Right renal cortex interstitium (tissue), 3 donors: Measurements from ENCODE around the gene SLCO3A1. TPM values are rescaled to one million over a fixed set of nuclear protein-coding genes. Genes with fewer than 3 reads are reported as not detected.

ENCODE experiments used
- DNase-seq, 3 donors: peaks; one replicate each; pipeline ENCODE4 v3.0.0-alpha.2; 2013; ENCODE audit warnings: low read depth in 3 of 3, low spot score in 2 of 3
- polyA plus RNA-seq, 3 donors: library from polyadenylated mRNA; unstranded; fragments of 120-200 nt; gene quantifications; one replicate each; pipeline ENCODE4 v1.2.1, GENCODE V29; 2013; ENCODE audit not compliant: insufficient read length in 3 of 3

Gene SLCO3A1
- polyA plus RNA-seq: 10 to 100 TPM in 2 of 3 donors, 1 to 10 TPM in 1; 9.4 to 16.0 (median 14.7) TPM

DNA sequence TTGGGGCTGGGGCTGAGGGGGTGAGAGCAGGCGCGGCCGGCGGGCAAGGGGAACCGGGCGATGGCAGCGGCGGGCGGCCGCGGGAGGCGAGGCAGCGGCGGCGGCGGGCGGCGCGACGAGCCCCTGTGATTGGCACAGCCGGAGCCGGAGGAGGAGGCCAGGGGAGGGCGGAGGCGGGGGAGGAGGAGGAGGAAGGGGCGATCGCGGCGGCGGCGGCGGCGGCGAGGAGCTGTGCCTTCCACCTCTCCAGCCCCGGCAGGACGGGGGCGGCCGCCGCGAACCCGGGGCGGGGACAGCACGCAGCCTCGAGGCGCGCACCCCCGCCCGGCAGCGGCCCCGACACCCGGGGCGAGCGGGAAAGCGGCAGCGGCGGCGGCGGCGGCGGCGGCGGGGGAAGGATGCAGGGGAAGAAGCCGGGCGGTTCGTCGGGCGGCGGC, at the start of gene SLCO3A1:
Gene SLCO3A1, plus strand, starts transcription at position 198 of the 437 bp plus-strand sequence.
- DNase-seq: no peak

DNA sequence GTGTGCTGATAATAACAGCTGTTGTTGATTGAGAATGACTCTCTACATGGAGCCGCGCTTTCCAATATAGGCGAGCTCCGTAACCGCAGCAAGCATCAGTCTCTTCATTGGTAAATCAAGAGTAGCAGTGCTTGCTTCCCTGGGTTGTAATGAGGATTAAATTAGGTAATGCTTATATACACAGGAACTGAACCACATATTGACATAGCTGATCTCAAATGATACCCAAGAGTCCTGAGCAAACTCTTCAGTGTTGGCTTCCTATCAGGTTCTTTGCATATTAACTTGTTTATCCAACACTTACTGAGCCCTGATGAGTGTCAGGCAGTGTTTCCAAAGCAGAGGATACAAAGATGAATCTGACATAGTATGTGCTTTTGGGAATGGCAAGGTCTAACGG, 46.4 kb upstream of the SLCO3A1 start:
- no peak for DNase-seq

- DNase-seq: no peak
Observed at GRCh38 chr15:91813924-91814323, 39.6 kb upstream of the SLCO3A1 start.

DNA sequence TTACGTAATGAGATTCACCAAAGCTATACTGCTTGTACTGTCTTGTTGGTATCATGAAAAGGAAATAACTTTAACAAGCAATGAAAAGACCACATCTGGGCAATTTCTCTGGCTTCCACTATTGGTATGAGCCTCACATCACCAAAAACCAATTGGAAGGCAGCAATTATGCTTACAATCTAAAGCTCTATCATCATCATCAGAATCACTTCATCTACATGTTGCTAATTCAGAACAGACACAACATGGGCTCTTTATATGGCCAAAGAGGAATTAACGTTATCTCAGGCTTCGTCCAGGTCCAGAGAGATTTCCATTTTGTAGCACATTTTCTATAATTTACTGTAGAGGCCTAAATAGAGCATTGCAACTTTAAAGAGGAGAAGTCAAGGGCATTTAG, 36.6 kb upstream of the SLCO3A1 start:
- no peak for DNase-seq

- DNase-seq: no peak
Observed at GRCh38 chr15:91821458-91821857, 32.0 kb upstream of the SLCO3A1 start.

DNA sequence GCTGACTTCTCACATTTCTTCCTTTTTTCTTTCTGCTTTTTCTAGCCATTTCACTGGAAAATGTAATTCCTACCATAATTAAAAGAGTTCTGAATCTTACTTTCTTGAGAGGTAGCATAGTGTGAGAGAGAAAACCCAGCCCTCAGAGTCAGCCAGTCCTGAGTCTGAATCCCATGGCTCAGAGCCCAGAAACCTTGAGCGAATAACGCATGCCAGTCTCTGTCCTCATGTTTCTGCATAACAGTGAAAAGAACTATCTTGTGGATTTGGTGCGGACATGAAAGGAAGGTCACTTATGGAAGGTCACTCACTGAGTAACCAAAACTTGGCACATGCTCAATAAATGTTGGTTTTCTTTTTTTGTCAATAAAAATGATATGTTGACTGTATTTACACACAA, 29.3 kb upstream of the SLCO3A1 start:
- no peak for DNase-seq

GRCh38 chr15:91826443-91826842, 27.1 kb upstream of the SLCO3A1 start:
- no peak for DNase-seq

GRCh38 chr15:91833056-91833455, 20.5 kb upstream of the SLCO3A1 start:
- no peak for DNase-seq

DNA sequence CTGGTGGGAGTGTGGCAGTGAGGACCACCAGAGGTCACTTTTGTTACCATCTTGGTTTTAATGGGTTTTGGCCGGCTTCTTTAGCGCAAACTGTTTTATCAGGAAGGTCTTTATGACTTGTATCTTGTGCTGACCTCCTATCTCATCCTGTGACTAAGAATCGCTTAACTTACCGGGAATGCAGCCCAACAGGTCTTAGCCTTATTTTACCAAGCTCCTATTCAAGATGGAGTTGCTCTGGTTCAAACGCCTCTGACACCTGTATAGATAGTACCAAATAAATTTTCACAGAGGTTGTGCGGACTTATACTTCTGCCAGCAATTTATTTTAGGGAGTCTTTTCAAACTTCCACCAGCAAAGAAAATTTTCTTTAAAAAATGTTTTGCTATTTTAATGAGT, 13.6 kb upstream of the SLCO3A1 start:
- no peak for DNase-seq

DNA sequence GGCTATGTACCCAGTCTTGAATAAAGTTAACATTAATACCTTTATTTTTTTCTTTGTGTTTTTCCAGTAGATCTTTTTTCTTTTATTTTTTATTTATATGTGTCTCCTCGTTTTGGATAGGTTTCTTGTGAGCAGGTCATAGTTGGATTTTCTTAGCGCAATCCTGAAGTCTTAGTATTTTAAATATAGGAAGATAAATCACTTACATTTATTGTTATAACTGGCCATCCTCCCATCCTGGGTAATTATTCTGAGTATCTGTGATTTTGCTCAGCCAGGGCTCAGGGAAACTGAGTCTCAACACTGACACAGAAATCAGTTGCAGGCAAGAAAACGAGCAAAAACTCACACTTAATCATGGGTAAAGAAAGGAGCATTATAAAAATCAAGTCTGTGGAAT, 11.6 kb upstream of the SLCO3A1 start:
- DNase-seq: no peak

DNA sequence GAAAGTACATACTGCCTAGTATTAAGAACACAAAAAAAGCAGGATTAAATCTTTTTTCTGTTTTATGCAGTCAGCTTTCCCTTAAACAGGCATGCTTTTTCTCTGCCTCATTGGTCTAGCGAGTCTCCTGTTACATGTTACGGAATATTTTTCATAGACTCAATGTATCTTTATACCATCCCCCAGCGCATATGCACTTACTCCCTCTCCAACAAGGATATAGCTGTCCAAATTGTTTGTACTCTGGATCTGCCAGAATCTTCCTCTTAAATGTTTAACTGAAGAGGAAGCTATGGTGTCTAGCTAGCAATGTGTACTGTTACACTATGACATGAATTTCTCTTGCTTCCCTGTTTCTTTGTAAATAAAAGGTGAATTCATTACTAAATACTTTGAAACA, 9.2 kb upstream of the SLCO3A1 start:
- no peak for DNase-seq

DNA sequence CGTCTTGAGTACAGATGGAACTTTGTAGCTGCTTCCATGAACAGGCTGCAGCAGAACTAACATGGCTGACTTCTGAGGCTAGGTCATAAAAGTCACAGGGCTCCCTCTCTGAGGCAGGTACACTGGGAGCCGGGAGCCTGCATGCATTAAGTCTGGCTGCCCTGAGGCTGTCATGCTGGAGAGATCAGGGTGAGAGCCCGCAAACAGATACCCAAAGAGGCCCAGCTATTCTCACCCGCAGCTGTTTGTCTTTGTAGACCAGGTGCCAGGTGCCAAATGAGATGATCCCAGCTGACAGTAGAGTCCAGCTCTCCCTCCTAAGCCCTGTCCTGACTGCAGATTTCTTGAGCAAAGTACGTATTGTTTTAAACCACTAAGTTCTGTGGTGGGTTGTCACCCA, 8.6 kb upstream of the SLCO3A1 start:
- DNase-seq: no peak

- no peak for DNase-seq
Observed at GRCh38 chr15:91845720-91846119, 7.8 kb upstream of the SLCO3A1 start.

GRCh38 chr15:91849180-91849579, 4.3 kb upstream of the SLCO3A1 start:
- DNase-seq: no peak

DNA sequence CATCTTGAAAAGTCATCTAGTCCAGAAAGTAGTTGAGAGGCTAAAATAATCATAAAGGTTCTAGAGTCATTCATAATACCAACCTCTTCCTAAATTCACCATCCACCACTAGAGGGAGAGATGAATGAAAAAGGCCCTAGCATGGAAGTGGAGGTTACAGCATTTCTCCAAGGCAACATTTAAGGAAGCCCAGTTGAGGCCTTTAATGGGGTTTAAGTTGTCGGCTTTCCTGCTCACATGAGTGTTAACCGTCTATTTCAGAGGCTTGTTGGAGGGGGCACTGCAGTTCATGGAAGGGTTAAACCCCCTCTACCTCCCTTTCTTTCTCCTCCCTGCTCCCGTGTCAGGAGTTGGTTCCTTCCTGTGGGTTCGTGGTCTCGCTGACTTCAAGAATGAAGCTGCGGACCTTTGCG, 3.8 kb upstream of the SLCO3A1 start:
- DNase-seq: no peak

GRCh38 chr15:91852741-91853510, 582 bp upstream of the SLCO3A1 start:
- no peak for DNase-seq

DNA sequence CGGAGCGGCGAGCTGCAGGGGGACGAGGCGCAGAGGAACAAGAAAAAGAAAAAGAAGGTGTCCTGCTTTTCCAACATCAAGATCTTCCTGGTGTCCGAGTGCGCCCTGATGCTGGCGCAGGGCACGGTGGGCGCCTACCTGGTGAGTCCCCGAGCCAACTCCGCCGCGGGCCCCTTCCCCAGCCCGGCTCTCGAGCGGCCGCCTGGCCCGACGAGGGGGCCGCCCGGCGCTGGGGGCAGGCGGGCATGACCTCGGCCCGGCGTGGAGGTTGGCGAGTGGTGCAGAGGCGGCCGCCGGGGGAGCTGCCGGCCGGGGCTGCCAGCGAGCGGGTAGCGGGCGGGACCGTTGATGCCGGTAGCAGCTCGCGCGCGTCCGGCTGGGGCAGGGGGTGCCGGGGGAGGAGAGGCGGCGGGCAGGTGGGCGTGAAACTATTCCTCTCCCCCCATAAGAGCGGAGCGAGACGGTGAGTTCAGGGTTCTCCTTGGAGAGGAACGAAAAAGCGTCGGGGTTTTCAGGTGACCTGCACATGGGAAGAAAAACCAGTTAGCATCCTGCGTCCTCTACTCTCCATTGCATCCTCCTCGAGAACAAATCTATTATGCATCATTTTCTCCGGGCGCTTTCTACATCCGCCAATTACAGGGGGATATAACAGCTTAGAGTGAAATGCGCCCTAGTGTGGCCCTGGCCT, 585 bp downstream of the SLCO3A1 start:
- DNase-seq: no peak

DNA sequence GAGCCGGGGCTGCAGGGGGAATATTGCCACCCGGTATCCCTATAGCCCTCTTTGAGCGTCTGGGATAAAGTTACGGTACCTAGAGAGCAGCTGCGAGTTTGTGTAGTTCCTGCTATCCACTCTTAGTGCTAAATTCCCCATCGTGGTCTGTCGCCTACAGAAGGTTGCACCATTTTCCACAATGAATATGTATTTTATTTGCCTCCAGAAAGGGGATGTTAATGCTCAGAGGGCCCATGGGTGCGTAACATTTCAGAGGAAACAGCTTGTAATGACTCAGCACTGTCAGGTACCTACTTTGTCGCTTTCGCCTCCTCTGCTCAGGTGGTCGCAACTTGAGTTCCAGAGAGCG, 1.1 kb downstream of the SLCO3A1 start:
- DNase-seq: no peak

DNA sequence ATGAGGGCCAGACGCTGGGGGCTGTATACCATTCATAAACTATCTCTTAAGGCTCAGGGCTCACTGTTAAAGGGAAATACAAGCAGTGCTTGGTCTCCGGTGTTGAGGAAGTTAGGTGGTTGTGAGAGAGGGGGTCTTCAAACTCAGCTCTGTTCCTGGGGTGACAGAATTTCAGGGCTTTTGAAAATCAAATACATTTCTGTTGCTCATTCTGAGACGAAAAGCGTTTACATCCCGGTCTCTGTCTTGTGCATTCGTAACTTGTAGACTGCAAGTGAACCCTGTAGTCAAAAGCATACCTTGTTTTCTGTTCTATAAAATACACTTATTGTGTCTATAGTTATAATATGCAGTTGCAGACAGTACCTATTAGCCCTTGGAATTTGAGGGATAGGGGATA, 1.7 kb downstream of the SLCO3A1 start:
- no peak for DNase-seq

DNA sequence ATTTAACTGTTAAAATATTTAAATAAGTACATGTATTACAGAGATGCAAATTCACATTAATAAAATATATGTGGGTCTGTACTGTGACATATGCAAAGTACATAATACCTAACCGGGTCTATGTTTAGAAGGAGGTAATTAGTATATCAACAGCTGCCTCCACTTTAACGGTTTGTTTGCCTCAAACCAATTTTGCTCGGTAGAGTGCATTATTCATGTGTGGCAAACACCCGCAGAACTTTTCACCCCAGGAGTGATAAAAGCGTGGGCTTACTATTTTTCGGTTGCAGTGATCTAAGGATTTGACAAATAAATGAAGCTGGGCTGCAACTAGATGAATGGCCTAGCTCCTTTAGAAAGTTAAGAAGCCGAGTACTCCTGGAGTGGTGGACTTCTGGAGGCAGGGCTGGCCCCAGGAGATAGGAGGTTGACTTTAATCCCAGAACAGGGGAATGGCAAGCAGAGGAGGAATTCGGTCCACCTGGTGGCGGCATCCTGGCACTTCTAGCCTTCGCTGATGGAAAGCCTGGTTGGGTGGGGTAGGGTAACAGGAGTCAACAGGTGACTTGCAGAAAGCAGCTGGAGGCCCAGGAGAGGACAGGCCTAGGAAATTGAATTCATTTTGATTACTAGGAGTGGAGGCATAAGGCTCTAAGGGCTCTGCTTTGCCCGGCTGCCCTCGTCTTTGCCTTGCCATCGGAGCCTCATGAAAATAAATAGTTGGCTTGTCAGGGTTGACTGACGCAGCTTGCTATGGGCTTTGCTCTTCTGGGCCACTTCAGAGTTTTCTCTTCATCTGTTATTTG, 2.4 kb downstream of the SLCO3A1 start:
- DNase-seq: no peak

GRCh38 chr15:91857224-91857585, 3.7 kb downstream of the SLCO3A1 start:
- DNase-seq: no peak

DNA sequence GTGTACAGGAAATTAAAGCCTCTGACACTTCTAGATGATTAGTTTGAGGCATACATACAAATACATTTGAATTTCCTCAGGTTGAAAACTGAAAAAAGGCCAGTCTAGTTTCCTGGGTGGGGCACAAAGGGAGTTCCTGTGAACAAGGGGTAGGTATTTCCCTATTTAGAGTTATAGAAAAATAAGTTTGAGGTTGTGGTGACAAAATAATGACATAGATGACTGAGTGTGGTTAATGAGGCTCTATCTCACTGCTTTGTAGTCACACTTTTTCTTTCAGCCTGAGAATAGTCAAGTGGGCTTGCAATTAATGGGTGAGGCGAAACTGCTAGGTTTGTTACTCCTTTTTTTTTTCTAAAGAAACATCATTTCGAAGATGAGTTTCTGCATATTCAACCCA, 4.3 kb downstream of the SLCO3A1 start:
- no peak for DNase-seq
